CD4-positive, alpha-beta T cell (primary cell): ENCODE measurements around the gene SLC1A4. TPM values are rescaled to one million over a fixed set of nuclear protein-coding genes. Genes with fewer than 3 reads are reported as not detected.

Experiments used
- ATAC-seq: fragments of 200-7000 bp; cut with Tn5 transposase; one replicate; pipeline ENCODE4 v1.10.0; 2022; ENCODE audit warnings: mild to moderate bottlenecking; ENCODE audit not compliant: poor library complexity
- CTCF ChIA-PET: fragments of 350-600 bp; sonication (Branson Sonifier 250); formaldehyde crosslinking; loops from one replicate; lab custom pipeline; 2021; ENCODE audit warnings: antibody characterized with exemption, inconsistent platforms; lab: Charles Lee
- POLR2A ChIA-PET: fragments of 350-600 bp; sonication (Branson Sonifier 250); formaldehyde crosslinking; loops from one replicate; lab custom pipeline; 2021; ENCODE audit warnings: antibody characterized with exemption, inconsistent platforms; lab: Charles Lee
- DNase-seq, 14 experiments: peaks; one replicate each; pipeline ENCODE4 v3.0.0-alpha.2; 2013 to 2020; ENCODE audit warnings: mixed read lengths in 2 of 14
- H3K27ac ChIP-seq, 2 donors: one replicate each; pipeline versions ENCODE4 v1.5.1 to v1.7.0; 2013; ENCODE audit warnings: low read length in 2 of 2, low read depth in 1 of 2, mild to moderate bottlenecking in 1 of 2
- H3K27me3 ChIP-seq, 2 experiments: 1 replicate in 1 of 2; 2 replicates in 1 of 2; pipeline versions ENCODE4 v1.6.1 to v1.7.0; 2013; ENCODE audit warnings: low read length in 2 of 2, control low read depth in 1 of 2, mild to moderate bottlenecking in 1 of 2, moderate library complexity in 1 of 2; ENCODE audit not compliant: insufficient read depth in 2 of 2, control insufficient read depth in 1 of 2
- H3K36me3 ChIP-seq: one replicate; pipeline ENCODE4 v1.6.1; 2013; ENCODE audit warnings: low read length, control low read depth; ENCODE audit not compliant: insufficient read depth
- H3K4me1 ChIP-seq: one replicate; pipeline ENCODE4 v1.6.1; 2013; ENCODE audit warnings: low read length, control low read depth; ENCODE audit not compliant: insufficient read depth
- H3K4me3 ChIP-seq: one replicate; pipeline ENCODE4 v1.5.1; 2013; ENCODE audit warnings: mild to moderate bottlenecking, low read length, moderate library complexity
- H3K9me3 ChIP-seq, 2 experiments: 1 replicate in 1 of 2; 2 replicates in 1 of 2; pipeline versions ENCODE4 v1.6.1 to v1.7.0; 2013; ENCODE audit warnings: low read length in 2 of 2, mild to moderate bottlenecking in 2 of 2, control low read depth in 1 of 2, moderate library complexity in 1 of 2; ENCODE audit not compliant: control insufficient read depth in 1 of 2, insufficient read depth in 1 of 2
- H3K27ac Mint-ChIP-seq: one replicate; pipeline ENCODE4 v1.8.0; 2020; ENCODE audit warnings: mixed read lengths
- H3K27me3 Mint-ChIP-seq: one replicate; pipeline ENCODE4 v1.8.0; 2021; ENCODE audit warnings: mixed read lengths
- H3K36me3 Mint-ChIP-seq: one replicate; pipeline ENCODE4 v1.8.0; 2021; ENCODE audit warnings: low read depth, mixed read lengths
- H3K4me1 Mint-ChIP-seq: one replicate; pipeline ENCODE4 v1.8.0; 2021; ENCODE audit warnings: low read depth, mixed read lengths
- H3K4me3 Mint-ChIP-seq: one replicate; pipeline ENCODE4 v1.8.0; 2020; ENCODE audit warnings: mild to moderate bottlenecking, mixed read lengths
- H3K9me3 Mint-ChIP-seq: one replicate; pipeline ENCODE4 v1.8.0; 2020; ENCODE audit warnings: mixed read lengths
- CTCF ChIP-seq: fragments of 200-600 bp; IDR thresholded peaks from one replicate; pipeline ENCODE4 v1.8.0; 2022; ENCODE audit warnings: antibody characterized with exemption, mild to moderate bottlenecking
- intact Hi-C, 2 experiments: fragments of 100-400 bp; cut with DNase I in 1 of 2; cut with micrococcal nuclease in 1 of 2; formaldehyde crosslinking; loops; one replicate each; pipeline versions ENCODE4 v1.15.1 to v1.9.0; 2023 to 2025; cut with DNase I, micrococcal nuclease
- total RNA-seq, 174 experiments: library from RNA in 2 of 174; stranded (reverse) in 2 of 174; gene quantifications; one replicate each; pipeline ENCODE4 v1.2.3 and lab custom pipeline; 2021 to 2026

The SLC1A4 gene
- total RNA-seq, 2 experiments from 2014 or later, result 2.4 to 2.8 TPM

DNA sequence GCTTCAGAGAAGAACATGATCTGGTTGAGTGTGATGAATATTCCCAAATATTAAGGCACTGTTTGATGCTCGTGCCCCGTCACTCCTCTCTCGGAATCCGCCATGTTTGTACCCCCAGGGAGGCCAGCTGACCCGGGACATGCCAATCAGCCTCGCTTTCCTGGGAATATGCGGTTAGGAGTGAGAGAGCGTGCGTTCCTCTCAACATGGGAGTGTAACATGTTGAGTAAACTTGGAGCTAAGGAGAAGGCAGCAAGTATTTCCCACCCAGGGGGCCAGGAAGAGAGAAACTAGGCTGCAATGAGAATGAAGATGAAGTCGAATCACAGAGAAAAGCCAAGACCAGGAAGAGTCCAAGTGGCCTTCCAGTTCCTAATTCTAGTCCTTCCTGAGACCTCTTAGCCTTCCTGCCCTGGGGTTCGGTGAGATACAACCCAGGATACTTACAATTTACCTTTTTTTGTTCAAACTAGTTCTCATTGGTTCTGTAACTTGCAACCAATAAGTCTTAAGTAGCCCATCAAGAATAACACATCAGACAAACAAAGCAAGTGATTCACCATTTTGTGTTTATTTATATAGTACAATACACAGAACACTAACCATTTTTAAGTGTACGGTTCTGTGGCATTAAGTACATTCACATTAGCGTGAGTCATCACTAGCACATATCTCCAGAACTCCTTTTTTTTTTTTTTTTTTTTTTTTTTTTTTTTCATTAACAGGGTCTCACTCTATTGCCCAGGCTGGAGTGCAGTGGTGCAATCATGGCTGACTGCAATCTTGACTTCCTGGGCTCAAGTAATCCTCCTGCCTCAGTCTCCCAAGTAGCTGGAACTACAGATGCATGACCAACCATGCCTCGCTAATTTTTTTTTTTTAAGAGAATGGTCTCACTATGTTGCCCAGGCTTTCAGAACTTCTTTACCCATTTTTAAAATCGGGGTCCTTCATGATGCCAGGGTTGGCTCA, 36.4 kb upstream of the SLC1A4 start:
- POLR2A ChIA-PET, result no interaction called here
- H3K27ac Mint-ChIP-seq, result no peak overlapping the region
- no peak for TF ChIP-seq CTCF

GRCh38 chr2:64955467-64955866, 33.7 kb upstream of the SLC1A4 start:
- Mint-ChIP-seq H3K36me3 (no peaks in the 10 kb centered on the region), H3K27ac (no peak overlapping the region), H3K4me3 (no peak overlapping the region), H3K4me1 (no peaks in the 10 kb centered on the region), H3K9me3 (peaks cover 4% of the 10 kb centered on the region), H3K27me3 (no peaks in the 10 kb centered on the region)
- intact Hi-C loops, result no loop called here
- Histone ChIP-seq H3K4me3 (no peak overlapping the region), H3K4me1 (no peaks in the 10 kb centered on the region), H3K27ac (no peak overlapping the region), H3K9me3 (peaks cover 0 to 3% of the 10 kb centered on the region in 2 experiments), H3K27me3 (no peaks in the 10 kb centered on the region), H3K36me3 (no peaks in the 10 kb centered on the region)
- TF ChIP-seq CTCF, result no peak
- CTCF ChIA-PET, result no interaction called here
- ATAC-seq (no peak), DNase-seq (no peak)
- POLR2A ChIA-PET, result interaction anchor here (0.7 kb wide), 1 partner anchor 75 kb away, joined by 3 read pairs; no protein-coding TSS in a partner anchor

More for the DNA sequence above, 36.4 kb upstream of the SLC1A4 start:
- ATAC-seq, result no peak
- Histone ChIP-seq H3K36me3 (no peaks in the 10 kb centered on the region), H3K4me3 (no peak overlapping the region), H3K27me3 (no peaks in the 10 kb centered on the region), H3K27ac (no peak overlapping the region), H3K9me3 (peaks cover 0 to 3% of the 10 kb centered on the region in 2 experiments), H3K4me1 (peaks cover 3% of the 10 kb centered on the region)
- Mint-ChIP-seq H3K4me1 (peaks cover 4% of the 10 kb centered on the region), H3K9me3 (peaks cover 4% of the 10 kb centered on the region), H3K4me3 (no peak overlapping the region), H3K27me3 (no peaks in the 10 kb centered on the region), H3K36me3 (no peaks in the 10 kb centered on the region)
- CTCF ChIA-PET, result no interaction called here
- intact Hi-C loops, result no loop called here
- no peak for DNase-seq

DNA sequence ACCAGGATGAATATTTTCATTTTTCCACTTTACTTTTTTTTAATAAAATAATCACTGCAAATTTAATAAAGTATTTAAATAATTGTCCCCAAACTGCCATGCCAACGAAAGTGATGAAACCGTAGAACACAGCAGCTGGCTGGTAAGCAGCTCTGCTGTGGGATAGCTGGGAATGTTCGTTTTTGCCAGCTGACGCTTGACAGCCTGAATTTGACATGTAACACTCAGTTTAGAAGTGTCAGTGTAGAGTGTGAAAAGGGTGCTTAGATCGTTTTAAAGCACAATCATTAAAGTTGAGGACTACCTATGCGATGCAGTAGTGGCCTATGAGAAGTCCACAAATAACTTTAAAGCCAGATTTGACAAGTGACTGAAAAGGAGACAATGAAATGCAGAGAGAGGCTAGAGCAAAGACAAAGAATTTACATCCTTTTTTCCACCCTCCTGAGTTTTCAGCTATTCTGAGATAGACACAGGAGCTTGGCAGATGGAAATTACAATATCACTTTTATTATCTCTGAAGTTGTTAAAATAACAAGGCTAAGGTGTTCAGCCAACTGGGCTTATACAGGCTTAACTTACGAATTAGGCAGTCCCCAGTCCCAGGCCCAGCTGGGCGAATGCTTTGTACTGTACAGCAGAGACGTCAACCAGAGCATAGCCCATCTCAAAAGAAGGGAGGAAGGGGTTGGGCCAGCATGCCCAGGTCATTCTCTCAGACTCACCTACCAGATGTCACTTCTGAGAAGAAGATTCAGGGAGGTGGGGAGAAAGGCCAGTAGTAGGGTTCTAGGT, 31.9 kb upstream of the SLC1A4 start:
- H3K4me1 Mint-ChIP-seq, result no peaks in the 10 kb centered on the region
- intact Hi-C loops, result no loop called here
- no peak overlapping the region for H3K4me3 Mint-ChIP-seq
- Histone ChIP-seq H3K27me3 (no peaks in the 10 kb centered on the region), H3K27ac (no peak overlapping the region), H3K9me3 (peaks cover 0 to 3% of the 10 kb centered on the region in 2 experiments), H3K4me3 (no peak overlapping the region), H3K36me3 (no peaks in the 10 kb centered on the region), H3K4me1 (no peaks in the 10 kb centered on the region)
- no peak overlapping the region for H3K27ac Mint-ChIP-seq
- TF ChIP-seq CTCF, result no peak
- no peaks in the 10 kb centered on the region for H3K27me3 Mint-ChIP-seq
- ChIA-PET POLR2A (no interaction called here), CTCF (no interaction called here)
- ATAC-seq (no peak), DNase-seq (no peak)
- H3K9me3 Mint-ChIP-seq, result peaks cover 4% of the 10 kb centered on the region
- no peaks in the 10 kb centered on the region for H3K36me3 Mint-ChIP-seq
